ENCODE data around the gene SLC44A1.

The SLC44A1 gene

DNA sequence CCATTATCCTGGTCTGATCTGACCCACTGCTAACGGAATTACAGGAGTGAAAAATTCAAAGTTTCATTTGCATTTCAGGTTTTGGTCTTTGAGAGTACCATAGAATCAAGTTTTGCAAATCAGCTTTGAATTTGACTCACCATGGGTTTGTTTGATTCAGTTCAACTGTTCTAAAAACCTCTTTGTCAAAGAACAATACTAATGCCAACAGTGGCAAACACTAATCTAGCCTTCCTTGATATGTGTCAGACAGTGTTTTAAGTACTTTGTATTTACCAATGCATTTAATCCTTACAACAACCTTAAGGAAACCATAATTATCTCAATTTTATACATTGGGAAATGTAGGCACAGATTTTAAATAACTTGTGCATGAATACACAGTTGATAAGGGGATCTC lies 193.3 kb downstream of the SLC44A1 start:
- no peak for DNase-seq

- DNase-seq: no peak
Observed at GRCh38 chr9:105438141-105438806, 193.8 kb downstream of the SLC44A1 start.

DNA sequence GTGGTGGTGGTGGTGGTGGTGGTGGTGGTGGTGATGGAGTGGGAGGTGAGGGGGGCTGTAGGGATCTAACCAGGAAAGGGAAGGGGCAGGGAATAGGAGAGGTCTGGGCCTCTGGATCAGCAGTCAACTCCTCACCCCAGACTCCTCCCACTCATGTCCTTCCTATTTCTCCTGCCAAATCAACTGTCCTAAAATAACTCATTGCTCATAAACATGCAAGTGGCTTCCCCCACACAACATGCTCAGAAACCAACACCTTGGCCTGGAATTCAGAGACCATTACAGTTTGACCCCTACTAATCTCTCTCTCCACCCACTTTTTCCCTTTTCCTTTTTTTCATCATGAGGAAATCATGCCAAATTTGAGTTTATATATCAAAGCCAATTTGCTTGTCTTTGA lies 195.0 kb downstream of the SLC44A1 start:
- no peak for DNase-seq

DNA sequence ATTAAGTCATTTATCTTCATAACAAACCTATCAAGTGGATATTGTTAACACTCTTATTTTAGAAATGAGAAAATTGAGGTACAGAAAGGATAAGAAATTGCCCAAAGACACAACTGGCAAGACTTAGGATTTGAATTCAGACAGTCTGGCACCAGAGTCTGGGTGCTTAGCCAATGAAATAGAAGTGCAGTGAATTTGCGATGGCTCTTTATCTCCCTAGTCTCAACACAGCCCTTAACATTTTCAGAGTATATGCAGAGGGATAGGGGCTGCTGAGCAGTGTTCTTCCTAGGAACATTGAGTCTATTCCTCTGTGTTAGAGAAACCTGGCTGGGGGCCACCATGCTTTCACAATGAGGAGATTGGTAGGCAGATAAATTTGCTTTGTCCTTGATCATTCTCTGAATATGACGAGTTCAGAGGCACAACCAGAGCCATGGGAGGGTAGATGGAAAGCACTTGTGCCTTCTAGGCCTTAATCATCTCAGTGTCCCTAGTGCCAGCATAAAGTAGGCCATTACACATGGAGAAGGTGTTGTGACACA lies 197.2 kb downstream of the SLC44A1 start:
- DNase-seq: no peak

DNA sequence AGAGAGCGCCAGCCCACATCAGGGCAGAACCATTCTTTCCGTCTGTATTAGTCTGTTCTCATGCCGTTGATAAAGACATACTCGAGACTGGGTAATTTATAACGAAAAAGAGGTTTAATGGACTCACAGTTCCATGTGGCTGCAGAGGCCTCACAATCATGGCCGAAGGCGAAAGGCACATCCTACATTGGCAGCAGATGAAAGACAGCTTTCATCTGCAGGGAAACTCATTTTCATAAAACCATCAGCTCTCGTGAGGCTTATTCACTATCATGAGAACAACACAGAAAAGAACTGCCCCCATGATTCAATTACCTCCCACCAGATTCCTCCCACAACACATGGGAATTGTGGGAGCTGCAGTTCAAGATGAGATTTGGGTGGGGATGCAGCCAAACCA lies 198.7 kb downstream of the SLC44A1 start:
- no peak for DNase-seq

GRCh38 chr9:105444130-105444529 lies 199.7 kb downstream of the SLC44A1 start:
- DNase-seq: no peak

DNA sequence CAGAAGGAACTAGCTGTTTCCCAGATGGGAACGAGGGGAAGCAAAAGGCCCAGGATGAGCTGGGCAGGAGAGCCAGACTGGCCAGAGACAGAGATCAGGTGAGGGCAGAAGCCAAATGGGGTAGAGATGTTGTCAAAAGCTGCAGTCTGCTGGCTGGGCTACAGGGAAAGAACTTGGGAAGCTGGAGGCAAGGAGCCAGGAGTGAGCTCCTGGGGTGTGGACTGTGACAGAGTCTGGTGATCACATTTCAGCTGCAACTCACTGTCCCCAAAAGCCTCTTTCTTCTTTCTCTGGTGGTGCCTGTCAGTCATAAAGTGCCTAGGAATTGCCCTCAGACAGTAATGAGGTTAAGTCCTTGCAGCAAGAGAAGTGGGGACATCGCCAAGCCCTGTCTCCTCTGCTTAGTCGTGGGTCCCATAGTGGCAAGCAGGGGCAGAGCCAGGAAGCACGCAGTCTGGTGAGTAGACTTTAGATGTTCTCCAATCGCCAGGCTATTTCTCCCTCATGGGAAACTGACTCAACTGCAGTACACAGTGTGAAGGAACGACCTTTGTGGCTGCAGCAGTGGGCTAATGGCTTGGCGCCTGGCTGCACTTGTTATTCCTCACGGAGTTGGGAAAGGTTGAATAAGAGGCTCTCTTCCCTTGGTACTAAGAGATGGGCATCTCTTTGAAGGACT lies 200.9 kb downstream of the SLC44A1 start:
- DNase-seq: no peak

GRCh38 chr9:105447386-105447813 lies 202.9 kb downstream of the SLC44A1 start:
- no peak for DNase-seq

DNA sequence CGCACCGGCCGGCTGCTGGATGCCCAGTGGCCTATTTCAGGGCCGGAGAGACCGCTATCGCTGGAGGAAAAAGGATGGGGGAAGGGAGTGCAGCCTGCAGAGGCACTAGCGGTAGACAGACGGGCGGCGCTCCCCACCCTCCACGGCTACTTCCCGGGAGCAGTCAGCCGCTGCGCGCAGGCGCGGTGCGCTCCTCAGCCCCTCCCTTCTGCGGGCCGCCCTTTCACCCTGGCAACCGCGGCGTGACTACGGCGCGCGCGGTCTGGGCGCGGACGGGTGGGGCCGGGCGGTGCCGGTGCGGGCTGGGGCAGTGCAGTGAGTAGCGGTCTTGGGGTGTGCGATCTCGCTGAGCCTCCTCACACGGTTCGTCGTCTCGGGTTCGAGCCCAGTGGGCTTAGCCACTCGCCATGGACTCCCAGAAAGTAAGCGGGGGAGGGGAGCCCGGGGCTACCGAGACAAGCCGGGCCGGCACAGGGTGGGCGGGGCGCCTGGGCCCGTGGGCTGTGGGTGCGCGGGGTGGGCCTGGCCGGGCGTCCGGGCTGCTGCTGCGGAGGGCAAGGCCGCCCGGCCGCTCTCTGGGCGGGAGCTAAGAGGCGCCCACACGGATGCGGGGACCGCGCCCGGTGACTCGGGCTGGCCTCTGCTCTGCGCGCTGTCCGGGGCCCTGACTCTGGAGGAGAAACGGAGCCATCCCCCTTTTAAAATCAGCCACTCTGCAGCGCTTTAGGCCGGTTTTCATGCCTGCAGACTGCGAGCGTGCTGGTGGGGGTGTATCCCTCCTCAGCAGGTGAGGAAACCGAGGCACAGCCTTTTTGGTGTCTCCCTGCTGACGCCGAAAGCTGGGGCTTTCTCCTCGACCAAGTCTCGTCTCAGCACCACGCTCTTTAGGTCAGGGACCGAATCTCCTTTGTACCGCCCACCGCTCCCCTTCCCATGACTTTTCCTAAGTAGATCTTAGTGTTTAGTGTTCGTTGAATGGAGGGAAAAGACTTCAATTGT lies 203.7 kb downstream of the SLC44A1 start, which contains the start of gene FSD1L:
Gene FSD1L (plus strand): TSS at position 221 of the 999 bp plus-strand sequence. CDS start 187 bp downstream, at position 408.
- DNase-seq: peak; percentile 68 to 77

- DNase-seq: no peak
Observed at GRCh38 chr9:105449081-105449480, 204.6 kb downstream of the SLC44A1 start.

GRCh38 chr9:105452185-105452584 lies 207.7 kb downstream of the SLC44A1 start:
- no peak for DNase-seq

DNA sequence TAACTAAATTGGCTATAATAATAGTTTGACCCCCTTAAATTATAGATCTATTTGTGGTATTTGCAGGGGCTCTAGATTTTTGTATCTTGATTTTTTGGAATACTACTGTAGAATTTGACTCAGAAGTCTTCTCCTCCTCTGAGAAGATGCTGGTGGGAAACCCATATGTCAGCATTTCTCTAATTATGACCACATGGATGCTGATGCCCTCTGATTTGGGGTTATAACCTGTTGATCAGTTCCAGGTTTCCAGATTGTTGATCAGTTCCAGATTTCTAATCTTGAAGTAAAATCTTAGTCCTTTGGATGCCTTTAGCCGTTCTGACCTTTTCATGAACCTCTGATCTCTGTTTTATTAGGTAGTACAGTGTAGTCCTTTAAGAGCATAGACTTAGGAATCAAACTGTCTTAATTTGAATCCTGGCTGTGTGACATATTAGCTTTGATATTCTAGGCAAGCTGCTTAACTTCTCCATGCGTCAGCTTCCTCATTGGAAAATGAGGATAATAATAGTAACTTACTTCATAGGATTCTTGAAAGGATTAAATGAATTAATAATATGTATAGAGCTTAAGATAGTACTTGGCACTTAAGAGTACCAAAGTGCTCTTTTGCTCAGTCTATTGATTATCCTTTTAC lies 211.5 kb downstream of the SLC44A1 start:
- DNase-seq: no peak

DNA sequence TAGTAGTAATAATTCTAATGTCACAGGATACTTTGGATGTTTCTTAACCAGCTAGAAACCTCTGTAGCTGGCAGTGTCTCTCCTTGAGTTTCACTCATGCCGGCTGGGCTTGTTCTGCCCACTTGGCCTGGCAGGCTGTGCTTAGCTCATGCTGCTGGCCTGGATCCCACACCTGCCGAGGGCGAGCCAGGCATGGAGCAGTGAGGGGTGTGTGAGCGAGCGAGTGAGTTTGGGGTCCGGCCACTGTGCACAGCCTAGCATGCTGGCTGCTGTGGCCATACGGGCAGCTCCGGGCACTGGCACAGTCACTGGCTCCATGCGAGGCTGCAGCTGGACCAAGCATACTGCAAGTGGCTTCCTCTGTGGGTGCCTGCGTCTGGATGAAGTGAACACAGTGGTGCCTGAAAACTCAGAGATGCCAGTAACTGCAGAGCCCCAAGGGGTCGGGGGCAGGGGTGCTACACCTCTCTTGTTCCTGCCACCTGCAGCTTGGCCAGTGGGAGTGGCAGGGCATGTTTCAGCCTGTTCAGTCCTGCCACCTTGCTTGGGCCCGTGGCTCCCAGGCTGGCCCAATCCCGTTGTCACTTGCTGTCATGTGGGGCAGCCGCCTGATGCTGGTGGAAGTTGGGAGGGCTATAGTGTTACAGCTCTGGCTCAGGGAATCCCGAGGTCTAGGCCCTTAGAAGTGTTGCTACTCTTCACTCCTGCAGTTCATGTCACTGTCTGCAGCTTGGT lies 213.3 kb downstream of the SLC44A1 start:
- no peak for DNase-seq

DNA sequence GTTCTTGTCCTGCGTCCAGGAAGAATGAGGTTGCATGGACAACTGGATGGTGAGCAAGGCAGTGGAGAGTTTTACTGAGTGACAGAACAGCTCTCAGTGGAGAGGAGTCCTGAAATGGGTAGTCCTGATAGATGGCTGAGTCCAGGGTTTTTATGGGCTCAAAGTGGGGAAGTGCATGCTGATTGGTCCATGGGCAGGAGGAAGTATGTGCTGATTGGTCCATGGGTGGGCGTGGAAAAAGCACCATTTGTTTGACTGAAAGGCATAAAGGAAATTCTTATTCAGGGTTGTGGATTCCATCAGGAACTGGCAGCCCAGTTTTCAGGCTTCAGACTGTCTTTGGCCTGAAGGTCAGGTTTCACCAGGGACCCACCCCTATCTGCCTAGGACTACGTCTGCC lies 214.0 kb downstream of the SLC44A1 start:
- DNase-seq: no peak

- DNase-seq: no peak
Observed at GRCh38 chr9:105459336-105459735, 214.9 kb downstream of the SLC44A1 start.

- no peak for DNase-seq
Observed at GRCh38 chr9:105466898-105467455, 222.5 kb downstream of the SLC44A1 start.

DNA sequence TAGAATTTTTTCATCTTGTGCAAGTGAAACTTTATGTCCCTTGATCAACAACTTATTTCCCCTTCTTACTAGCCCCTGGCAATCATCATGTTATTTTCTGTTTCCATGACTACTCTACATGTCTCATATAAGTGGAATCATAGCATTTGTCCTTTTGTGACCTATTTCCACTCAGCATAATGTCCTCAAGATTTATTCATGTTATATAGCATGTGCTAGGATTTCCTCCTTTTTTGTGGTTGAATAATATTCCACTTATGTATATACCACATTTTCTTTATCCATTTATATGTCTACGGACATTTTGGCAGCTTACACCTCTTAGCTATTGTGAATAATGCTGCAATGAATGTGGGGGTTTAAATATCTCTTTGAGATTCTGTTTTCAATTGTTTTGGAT lies 224.4 kb downstream of the SLC44A1 start:
- no peak for DNase-seq

GRCh38 chr9:105473221-105473620 lies 228.8 kb downstream of the SLC44A1 start:
- DNase-seq: no peak

GRCh38 chr9:105475302-105475701 lies 230.9 kb downstream of the SLC44A1 start:
- DNase-seq: no peak

DNA sequence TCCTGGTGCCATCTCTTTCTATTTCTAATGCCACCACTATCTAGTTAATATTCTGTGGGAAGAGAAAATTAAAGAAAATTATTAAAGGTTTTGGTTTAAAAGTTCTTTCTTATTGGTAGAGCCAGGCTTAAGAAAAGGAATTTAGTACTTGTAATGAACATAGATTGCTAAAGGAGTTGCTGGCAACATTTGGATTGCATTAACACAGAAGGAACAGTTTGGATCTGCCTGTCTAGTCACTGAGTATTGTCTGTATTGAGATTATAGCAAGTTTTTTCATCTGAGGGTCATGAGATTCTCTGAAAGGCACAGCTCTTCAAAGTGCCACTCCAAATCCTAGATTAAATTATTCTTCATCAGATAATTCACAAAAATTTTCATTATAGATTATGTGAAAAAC lies 235.4 kb downstream of the SLC44A1 start:
- no peak for DNase-seq

- DNase-seq: no peak
Observed at GRCh38 chr9:105483618-105484017, 239.2 kb downstream of the SLC44A1 start.

All from activated CD4-positive, alpha-beta T cell treated with anti-CD3 and anti-CD28 coated beads for 4 hours (primary cell).